Mammary epithelial cell (primary cell): Measurements from ENCODE around the gene CLDND1.

ENCODE experiments used
- CTCF ChIP-seq, 2 donors: IDR thresholded peaks in 1 of 2; conservative IDR thresholded peaks in 1 of 2; 2 replicates each; pipeline ENCODE4 v1.5.1; 2011 to 2012; ENCODE audit warnings: inconsistent platforms in 2 of 2, low read length in 2 of 2, mild to moderate bottlenecking in 2 of 2, control low read depth in 1 of 2, low read depth in 1 of 2; ENCODE audit not compliant: insufficient read depth in 1 of 2; ENCODE audit errors: extremely low read depth in 1 of 2
- EZH2 ChIP-seq: IDR thresholded peaks from 2 replicates; pipeline ENCODE4 v1.6.1; 2012; ENCODE audit warnings: low read length, inconsistent platforms, borderline replicate concordance

GRCh38 chr3:98532709-98533571 lies 10.2 kb upstream of the CLDND1 start:
- TF ChIP-seq CTCF (conservative IDR thresholded peaks at IDR 0.05 in 1 of 2, IDR thresholded peaks at IDR 0.05 in 1 of 2; ENCODE audit: extremely low read depth in 1 of 2, insufficient read depth in 1 of 2, low read depth in 1 of 2, low read length in 2 of 2): no peak
- no peak for TF ChIP-seq EZH2
